Cardiac septum (tissue), 1 donor: ENCODE measurements around the gene PCAT6. TPM values are rescaled to one million over a fixed set of nuclear protein-coding genes. Genes with fewer than 3 reads are reported as not detected.

ENCODE experiments used
- DNase-seq: peaks from one replicate; pipeline ENCODE4 v3.0.0-alpha.2; 2020; ENCODE audit warnings: low spot score
- intact Hi-C: fragments of 100-400 bp; cut with DNase I; formaldehyde crosslinking; loops from one replicate; pipeline ENCODE4 v1.14.0; 2022
- total RNA-seq: library from RNA; stranded (reverse); fragmentation: NEBNext Ultra II Directional; extraction: Animal tissue kit (Norgen Biotek cat#: 25700); gene quantifications from one replicate; pipeline ENCODE4 v1.2.1, GENCODE V29; 2021
- donor health status: DM: no; HTN: no; CAD: no.

PCAT6 gene
- total RNA-seq, 1 donor from 2014 or later: 1.7 TPM

- intact Hi-C loops: no loop called here
- no peak for DNase-seq
Measured at GRCh38 chr1:202836623-202837403, 26.1 kb downstream of the PCAT6 start.

- intact Hi-C loops: no loop called here
- DNase-seq: no peak
Measured at GRCh38 chr1:202837746-202838262, 27.1 kb downstream of the PCAT6 start.

- intact Hi-C loops: no loop called here
Measured at GRCh38 chr1:202843081-202843480, 32.3 kb downstream of the PCAT6 start.

GRCh38 chr1:202844259-202844658 is 33.5 kb downstream of the PCAT6 start:
- no peak for DNase-seq
- intact Hi-C loops: no loop called here

More at GRCh38 chr1:202843081-202843480, 32.3 kb downstream of the PCAT6 start:
- DNase-seq: no peak

GRCh38 chr1:202844935-202845334 is 34.2 kb downstream of the PCAT6 start:
- intact Hi-C loops: no loop called here
- no peak for DNase-seq

GRCh38 chr1:202848191-202848542 is 37.4 kb downstream of the PCAT6 start:
- intact Hi-C loops: no loop called here
- no peak for DNase-seq

- intact Hi-C loops: no loop called here
- no peak for DNase-seq
Measured at GRCh38 chr1:202850593-202851362, 40.0 kb downstream of the PCAT6 start.

GRCh38 chr1:202852163-202852904 is 41.6 kb downstream of the PCAT6 start:
- DNase-seq: no peak
- intact Hi-C loops: no loop called here

GRCh38 chr1:202854787-202855186 is 44.0 kb downstream of the PCAT6 start:
- intact Hi-C loops: no loop called here
- no peak for DNase-seq

GRCh38 chr1:202856014-202856413 is 45.3 kb downstream of the PCAT6 start:
- DNase-seq: no peak
- intact Hi-C loops: no loop called here

- DNase-seq: no peak
- intact Hi-C loops: no loop called here
Measured at GRCh38 chr1:202857136-202857610, 46.4 kb downstream of the PCAT6 start.

- no peak for DNase-seq
- intact Hi-C loops: no loop called here
Measured at GRCh38 chr1:202858331-202858730, 47.6 kb downstream of the PCAT6 start.

- DNase-seq: peak; percentile 77
- intact Hi-C loops: no loop called here
Measured at GRCh38 chr1:202858789-202859414, 48.1 kb downstream of the PCAT6 start.

- intact Hi-C loops: loop anchor here (2.0 kb wide), 1 partner anchor 50 kb away; the partner anchor contains the start of gene PCAT6
- DNase-seq: no peak
Measured at GRCh38 chr1:202860744-202861419, 50.1 kb downstream of the PCAT6 start.

Other genes with a start within 250 kb of the PCAT6 start
- not detected for gene SYT2, start 100.5 kb upstream of the PCAT6 start, total RNA-seq
- 21.7 TPM for gene KDM5B, start 2.5 kb upstream of the PCAT6 start, total RNA-seq
- gene RABIF, start 78.2 kb downstream of the PCAT6 start, total RNA-seq: 5.8 TPM
- gene KLHL12, start 116.3 kb downstream of the PCAT6 start, total RNA-seq: 23.3 TPM
- gene ADIPOR1, start 147.4 kb downstream of the PCAT6 start, total RNA-seq: 89.5 TPM
- 186 TPM for gene CYB5R1, start 156.3 kb downstream of the PCAT6 start, total RNA-seq
- 27.7 TPM for gene TMEM183A, start 196.4 kb downstream of the PCAT6 start, total RNA-seq
- 46.7 TPM for gene PPFIA4, start 215.5 kb downstream of the PCAT6 start, total RNA-seq